ENCODE data around the gene DUSP7.
A peak's percentile ranks its signal among the peaks of the same experiment; 100 is the strongest.

DUSP7 gene

DNA sequence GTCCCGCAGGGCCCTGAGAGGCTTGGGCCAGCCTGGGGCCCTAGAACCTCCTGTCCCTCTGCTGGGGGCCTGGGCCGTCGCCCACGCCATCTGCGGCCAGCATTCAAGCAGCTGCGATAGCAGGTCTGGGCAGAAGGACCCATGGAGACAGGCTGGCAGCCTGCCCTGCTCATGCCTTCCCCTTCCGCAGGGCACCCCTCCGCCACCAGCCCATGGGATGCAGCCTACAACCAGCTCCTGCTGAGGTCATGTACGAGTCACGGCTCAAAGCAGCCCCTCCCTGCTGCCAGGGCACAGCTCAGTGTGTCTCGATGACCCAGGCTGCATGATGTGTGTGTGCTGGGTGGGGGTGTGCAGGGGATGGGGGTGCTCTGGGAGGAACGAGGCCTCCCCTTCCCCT, 27.8 kb downstream of the DUSP7 start:
- DNase-seq (ENCODE audit: low spot score): no peak

DNA sequence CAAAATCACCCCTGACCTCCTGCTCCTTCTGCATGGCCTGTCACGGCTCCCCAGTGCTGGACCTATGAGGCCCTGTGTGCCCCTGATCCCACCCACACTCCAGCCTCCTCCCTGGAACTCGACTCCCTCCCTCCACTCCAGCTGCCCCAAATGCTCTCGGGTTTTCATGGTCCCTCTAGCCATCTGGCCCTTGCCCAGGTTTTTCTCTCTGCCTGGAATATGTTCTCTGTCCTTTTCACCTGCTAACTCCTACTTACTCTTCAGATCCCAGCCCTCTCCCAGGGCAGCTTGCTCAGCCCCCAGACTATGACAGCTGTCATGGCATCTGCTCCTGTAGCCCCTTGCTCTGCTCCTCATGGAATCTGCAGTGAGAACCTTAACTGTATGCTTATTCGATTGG, 30.3 kb downstream of the DUSP7 start:
- no peak for DNase-seq (ENCODE audit: low spot score)

DNA sequence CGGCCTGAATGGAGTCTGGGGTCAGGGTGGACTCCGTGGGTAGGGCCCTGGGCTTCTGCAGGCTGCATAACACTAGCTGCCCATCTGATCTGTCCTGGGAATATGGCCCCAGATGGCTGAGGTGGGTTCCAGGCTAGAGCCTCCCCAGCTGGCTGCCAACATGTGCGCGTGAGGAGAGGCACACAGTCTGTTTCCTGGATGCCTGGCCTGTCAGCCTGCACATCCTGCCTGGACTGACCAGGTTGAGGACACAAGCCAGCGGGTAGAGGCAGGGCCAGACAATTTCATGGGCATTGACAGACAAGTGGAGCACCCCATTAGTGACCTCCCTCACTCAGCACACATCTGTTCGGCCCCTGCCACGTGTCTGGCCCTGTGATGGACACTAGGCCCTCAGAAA, 30.9 kb downstream of the DUSP7 start:
- DNase-seq (ENCODE audit: low spot score): no peak

DNA sequence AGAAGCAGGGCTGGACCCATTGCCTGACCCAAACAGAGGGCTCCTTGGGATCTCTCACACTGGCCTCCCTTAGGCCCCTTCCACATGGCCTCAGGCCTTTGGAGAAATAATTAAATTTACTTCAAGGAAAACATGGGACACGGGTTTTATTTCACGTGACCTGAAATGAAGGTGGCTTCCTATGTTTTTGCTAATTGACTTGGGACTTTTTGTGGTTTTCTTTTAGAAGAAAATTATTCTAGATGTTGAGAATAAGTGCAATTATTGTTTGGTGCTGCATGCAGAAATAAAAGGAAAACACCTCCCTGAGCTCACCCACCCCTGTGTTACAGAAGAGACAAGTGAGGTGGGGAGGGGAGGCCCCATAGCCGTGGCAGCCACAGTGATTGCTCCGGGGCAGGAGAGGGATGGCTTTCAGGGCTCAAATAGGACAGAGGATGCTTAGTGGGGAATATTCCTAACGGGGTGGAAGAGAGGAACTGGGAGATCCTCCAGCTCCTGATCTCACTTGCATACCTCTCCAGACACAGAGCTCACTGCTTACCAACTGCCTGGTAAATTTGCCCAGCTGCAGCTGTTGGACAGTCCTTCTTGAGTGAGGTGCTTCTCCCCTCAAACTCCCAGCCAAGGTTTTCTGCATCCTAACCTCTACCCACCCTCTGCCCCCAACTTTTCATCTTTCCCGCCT, 31.5 kb downstream of the DUSP7 start:
- no peak for DNase-seq (ENCODE audit: low spot score)

DNA sequence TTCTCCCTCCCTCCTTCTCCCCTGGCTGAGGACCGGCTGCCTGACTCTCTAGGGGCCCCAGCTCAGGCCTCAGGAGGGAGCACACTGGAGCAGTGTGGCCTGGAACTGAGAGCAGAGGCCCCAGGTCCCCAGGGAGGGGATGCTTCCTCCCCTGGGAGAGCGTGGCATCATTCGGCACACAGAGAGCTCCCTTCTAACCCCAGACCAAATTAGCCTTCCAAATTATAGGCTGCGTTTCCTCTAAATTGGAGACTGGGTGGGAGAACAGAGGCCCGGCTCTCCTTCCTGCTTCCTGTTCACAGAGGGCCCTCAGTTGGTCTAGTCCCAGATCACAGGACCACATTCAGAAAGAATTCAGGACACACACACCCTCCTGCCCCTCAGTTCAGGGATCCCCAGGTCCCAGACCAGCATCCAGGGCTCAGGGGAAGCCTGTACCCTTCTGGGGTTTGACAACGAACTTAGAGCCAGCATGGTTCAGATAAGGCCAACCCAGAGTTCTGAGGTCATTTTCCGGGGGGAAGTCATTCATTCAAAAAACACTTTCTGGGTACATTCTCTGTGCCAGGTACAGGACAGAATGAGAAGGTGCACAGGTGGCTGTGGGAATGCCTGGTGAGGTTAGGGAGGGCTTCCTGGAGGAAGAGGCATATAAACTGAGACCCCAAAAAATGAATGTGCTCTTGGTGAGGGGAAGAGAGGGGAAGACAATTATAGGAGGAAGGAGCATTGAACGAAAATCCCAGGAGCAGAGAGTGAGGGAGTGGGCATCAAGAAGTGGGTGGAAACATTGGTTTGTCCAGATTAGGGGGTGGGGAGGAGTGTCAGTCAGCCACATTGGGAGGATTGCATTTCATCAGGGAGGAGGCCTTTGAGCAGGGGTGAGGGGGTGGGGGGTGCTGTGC, 32.3 kb downstream of the DUSP7 start:
- no peak for DNase-seq (ENCODE audit: low spot score)

DNA sequence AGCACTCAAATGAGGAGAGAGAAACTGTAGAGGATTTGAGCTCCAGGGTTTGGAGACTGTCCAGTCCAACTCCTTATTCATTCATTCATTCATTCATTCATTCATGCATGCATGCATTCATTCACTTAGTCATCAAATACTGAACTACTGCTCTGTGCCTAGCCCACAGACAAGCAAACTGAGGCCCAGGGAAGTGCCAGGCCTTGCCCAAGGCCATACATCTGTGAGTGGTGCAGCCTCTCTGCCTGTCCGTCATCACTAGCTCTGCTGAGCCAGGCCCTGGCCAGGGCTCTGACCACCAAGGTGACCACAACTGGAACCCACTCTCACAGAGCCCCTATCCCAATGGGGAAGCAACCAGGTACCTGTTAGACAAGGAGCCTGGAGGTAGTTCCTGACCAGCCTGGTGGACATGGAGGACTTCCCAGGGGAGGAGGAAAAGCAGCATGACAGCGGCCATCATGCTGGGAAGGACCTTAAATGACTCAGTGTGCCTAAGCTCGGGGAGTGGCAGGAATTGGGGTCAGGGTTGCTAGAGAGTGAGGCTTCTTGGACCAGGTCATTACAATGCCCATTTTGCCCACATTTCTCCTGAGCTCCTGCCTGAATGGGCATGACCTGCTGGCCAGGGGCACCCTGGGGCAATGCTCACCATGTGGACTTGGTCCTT, 33.1 kb downstream of the DUSP7 start:
- DNase-seq (ENCODE audit: low spot score): no peak

DNA sequence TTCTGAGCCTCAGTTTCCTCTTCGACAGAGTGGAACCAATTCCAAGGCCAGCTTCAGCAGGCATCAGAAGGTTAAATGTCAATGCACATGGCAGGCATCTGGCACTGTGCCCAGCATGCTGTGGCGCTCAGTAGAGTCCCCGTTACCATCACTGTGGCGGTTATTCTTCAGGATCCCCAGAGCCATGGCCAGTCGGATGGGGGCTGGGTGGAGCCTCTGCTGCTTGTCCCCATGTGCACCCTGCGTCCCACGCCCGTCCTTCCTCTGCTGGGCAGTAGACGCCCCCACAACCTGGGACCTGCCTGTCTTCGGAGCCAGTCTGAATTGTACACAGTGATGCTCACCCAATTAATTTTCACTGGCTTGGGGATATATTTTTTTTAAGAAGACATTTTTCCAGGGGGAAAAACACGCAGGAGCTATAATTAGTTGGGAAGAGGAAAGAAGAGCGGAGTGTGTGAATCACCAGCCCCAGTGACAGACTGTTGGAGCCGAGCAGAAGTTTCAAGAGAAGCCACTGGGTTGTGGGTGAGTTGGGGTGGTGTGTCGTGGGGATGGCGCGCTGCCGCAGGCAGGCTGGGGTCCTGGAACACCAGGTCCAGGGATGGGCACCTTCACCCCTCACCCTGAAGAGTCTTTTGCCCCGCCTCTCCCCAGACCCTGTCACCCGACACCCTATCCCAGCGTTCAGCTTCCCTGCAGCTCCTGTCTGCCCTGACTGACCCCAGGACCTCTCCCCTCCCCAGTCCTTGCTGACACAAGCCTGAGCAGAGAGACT, 33.9 kb downstream of the DUSP7 start:
- peak; percentile 93 for DNase-seq (ENCODE audit: low spot score)

DNA sequence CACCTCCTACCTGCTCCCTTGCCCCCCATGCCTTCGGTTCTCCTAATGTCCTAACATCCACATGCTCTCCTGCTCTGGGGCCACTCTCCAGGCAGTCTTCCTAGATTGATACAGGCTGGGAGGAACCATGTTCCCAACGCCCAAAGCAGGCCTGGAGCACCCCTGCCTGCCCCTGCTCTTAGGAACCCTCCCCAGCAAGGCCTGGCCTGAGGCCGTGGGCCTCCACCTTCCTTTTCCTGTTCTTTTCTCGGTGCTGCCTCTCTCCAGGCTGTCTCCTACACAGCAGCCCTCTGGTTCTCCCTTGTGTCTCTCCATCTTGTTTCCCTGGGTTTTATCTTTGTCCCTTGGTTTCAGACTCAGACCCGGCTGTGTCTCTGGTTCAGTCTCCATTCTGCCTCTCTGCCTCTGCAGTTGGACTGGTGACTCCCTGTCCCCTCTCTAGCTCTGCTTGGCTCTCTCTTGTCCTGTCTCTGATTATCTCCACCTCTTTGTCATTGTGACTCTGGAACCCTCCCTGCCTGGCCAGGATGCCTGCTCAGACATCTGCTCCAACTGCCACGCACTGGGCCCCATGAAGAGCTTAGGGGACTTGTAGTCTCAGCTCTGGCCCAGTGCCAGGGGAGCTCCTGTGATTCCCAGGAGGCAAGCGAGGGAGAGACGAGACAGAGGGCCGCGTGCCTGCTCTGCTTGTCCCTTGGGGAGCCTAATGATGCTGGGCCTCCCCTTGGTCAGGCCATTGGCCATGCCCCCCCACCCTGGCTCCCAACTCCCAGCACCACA, 34.7 kb downstream of the DUSP7 start:
- no peak for DNase-seq (ENCODE audit: low spot score)

DNA sequence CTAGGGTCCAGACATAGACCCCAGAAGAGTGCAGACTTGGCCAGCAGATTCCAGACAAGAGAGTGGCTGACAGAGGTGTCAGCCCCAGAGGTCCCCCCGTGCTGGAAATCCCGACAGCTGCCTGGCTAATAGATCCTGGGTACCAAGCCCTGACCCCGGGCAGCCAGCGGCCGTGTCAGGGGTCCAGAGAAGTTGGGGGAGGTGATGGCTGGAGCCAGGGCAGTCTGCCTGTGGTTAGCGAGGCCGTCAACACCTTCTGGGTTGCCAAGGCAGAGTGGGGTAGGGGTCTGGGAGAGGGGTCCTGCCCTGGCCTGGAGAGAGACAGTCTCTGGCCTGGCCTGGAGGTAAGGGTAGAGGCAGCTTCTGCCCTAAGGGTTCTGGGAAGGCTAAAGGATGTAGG, 35.6 kb downstream of the DUSP7 start:
- DNase-seq (ENCODE audit: low spot score): no peak

DNA sequence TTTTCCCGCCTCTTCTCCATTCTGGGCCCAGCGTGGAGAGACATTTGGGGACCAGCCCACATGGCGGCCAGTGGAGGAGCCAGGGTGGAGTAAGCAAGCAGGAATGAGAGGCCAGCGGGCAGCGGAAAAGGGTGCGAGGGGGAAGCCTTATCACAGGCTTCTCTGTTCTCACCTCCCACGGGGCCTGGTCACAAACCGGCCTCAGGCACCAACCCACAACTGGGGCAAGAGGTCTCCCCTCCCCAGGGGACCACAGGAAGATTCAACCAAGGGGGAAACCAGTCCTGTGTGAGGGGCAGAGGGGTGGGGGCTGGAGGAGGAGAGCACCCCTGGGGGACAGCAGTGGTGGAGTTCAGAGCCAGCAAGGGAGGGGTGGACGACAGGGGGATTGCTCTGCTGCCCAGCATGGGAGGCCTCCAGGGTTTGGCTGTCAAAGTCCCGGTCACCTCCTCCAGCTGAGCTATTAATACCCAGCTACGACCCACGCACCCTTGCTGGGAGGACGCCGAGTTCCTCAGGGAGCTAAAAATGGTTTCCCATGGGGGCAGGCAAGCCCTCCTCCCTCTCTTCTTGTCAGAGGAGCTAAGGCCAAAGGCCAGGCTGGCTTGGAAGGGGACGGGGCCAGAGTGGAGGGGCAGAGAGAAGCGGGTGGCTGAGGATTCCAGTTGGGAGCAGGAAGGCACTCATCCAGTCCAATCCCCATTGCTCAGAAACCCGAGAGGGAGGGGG, 36.9 kb downstream of the DUSP7 start:
- DNase-seq (ENCODE audit: low spot score): peak; percentile 75

DNA sequence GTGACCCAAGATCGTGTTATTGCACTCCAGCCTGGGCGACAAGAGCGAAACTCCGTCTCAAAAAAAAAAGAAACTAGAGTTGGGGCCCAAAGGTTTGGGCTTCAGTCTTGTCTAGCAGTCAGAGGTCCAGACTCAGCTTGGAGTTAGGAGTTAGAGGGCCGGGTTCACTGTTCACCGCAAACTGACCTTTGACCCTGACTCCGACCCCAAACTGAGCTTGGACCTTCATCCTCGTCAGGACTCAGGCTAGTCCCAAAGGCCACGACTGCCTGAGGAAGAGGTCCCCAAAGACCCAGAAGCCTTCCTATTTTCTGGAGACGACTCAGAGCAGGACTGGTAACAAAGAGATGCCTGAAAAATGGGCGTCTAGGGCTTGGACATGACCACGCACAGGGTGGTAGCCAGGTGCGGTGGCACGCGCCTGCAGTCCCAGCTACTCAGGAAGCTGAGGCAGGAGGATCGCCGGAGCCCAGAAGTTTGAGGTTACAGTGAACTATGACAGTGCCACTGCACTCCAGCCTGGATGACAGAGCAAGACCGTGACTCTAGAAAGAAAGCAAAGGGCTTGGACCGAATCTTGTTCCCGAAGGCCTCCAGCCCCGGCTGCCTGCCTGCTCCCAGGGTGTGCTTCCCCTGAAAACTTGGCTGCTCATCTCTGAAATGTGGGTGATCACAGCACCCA, 37.9 kb downstream of the DUSP7 start:
- DNase-seq (ENCODE audit: low spot score): no peak

DNA sequence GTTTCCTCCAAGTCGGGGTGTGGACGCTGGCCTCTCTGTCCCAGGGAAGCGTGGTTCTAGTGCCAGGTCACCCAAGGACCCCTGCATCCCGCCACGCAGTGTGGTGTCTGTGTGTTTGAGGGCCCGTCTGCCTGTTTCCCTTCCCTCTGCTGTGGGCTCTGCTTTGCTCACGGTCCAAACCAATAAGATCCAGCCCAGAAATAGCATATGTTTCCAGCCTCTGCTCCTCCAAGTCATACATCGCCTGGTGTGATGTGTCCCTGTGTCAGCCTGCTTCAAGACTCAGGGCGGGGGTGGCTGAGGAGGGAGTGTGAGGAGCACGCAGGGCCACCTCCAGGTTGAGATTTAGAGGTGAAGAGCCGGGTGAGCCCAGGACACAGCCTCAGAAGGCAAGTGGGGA, 38.8 kb downstream of the DUSP7 start:
- DNase-seq (ENCODE audit: low spot score): no peak

DNA sequence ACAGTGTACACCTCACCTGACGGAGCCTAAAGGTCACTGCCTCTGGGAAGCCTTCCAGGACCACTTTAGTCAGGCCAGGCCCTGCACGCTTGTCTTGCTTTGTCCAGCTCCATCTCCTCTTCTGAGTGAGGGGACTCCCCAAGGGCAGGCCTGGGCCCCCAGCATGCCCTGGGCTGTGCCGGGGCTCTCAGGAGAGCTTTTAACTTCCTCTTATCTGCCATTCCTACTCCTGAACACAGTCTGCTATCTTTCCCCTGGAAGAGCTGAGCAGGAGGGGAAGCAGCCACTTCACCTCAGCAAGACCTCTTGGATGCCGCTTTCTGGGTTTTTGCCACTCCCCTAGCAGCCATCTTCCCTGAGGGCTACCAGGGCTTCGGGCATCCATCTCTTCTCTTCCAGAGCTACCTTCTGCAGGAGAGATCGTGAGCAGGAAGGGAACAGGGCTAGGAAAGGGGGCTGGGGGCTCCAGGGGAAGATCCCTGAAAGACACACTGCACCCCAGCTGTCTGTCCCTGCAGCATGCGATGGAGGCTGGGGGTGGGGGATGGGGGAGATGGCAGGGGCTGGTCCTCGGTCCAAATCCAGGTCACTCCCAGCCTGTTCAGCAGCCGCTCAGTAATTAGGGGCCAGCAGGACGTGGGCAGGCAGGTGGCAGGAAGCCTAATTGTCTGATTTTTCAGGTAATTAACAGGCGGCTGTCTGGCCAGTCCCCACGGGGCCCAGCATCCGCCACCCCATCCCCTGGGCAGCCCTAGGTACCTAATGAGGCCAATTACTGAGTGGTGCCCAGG, 40.7 kb downstream of the DUSP7 start:
- DNase-seq (ENCODE audit: low spot score): no peak

DNA sequence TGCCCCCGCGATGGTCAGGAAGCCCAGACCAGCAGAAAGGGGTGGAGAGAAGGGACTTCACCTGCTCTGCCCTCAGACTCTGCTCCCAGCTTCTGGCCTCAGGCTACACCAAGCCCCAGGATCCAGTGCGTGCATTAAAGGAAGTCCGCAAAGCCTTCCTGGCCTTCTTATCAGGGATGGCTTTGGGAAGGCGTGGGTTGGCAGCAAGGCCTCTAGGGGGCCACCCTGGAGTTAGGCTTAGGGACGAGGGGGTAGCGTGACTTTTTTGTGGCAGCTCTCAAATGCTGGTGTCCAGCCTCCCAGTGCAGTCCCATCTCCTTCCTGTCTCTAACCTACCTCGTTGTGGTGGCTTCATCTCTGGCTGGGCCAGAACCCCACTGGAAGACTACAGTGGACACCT, 41.8 kb downstream of the DUSP7 start:
- DNase-seq (ENCODE audit: low spot score): no peak

DNA sequence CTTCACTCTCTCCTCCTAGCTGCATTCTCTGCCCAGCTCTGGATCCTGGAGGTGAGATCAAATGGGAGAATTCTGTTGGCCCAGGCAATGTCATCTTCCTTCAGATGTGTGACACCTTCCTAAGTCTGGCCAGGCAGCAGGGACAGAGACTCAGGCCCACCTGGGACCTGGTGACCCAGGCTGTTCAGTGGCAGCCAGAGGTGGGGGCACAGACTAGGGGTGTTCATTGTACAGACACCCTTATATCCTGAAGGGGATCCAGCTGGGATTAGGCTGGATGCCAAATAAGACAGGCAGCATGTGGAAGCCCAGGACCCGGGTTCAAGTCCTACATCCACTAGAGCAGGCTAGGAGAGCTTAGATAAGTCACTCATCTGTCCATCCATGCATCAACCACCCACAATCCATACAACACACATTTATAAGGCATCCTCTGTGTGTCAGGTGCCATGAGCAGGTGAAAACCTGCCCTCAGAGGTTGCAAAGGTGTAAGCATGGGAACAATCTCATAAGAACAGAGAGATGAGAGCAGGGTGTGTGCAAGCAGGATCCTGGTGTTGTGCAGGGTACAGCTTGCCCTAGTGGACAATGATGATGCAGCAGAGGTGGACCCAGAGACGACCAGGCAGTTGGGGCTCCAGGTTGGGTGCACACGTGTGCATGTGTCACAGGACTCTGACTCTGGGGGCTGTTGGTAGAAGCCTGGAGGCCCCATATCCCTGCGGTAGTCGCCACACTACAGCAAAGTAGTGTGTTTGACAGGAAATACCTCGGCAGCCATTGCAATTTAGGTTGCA, 42.4 kb downstream of the DUSP7 start:
- no peak for DNase-seq (ENCODE audit: low spot score)

DNA sequence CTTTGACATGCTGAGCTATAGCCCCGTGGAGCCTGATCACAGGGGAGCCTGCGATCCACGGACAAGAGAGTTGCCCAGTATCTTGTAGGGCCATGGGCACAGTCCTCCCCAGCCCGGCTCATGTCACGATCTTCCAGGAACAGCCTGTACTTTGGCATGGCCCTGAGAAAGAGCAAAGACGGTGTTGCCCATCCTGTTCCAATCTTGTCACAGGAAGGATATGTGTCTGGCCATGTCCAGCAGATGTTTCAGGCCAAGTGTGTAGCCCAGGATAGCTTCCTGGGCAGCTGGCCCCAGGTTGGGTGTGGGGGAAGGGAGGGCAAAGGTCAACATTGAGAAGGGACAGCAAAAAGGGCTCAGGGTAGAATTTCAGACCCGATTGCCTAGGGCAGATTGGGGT, 43.7 kb downstream of the DUSP7 start:
- no peak for DNase-seq (ENCODE audit: low spot score)

DNA sequence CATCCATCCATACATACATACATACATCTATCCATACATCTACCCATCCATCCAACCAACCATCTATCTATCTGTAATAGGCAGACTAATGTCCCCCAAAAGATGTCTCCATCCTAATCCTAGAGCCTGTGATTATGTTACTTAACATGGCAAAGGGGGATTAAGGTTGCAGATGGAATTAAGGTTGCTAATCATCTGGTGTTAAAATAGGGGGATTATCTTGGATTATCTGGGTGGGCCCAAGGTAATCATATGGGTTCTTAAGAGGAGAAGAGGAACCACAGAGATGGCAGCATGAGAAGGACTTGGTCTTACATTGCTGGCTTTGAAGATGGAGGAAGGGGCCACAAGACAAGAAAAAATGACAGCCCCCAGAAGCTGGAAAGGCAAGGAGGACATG, 45.9 kb downstream of the DUSP7 start:
- DNase-seq (ENCODE audit: low spot score): no peak

DNA sequence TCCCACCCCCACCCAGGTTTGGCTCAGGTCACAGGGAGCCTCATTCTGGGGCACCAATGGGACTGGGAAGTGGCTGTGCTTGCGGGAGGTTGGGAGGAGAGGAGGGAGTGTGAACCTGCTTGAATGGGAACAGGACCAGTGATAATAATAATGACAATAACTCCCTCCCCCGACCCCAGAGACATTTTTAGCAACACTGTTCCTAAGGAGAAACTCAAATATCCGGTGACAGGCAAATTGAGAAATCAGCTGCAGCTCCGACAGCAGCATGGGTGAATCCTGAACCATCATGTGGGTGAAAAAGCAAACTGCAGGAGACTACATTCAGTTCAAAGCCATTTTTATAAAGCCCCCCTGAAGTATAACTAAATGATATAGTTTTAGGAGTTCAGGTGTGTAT, 49.1 kb downstream of the DUSP7 start:
- no peak for DNase-seq (ENCODE audit: low spot score)

DNA sequence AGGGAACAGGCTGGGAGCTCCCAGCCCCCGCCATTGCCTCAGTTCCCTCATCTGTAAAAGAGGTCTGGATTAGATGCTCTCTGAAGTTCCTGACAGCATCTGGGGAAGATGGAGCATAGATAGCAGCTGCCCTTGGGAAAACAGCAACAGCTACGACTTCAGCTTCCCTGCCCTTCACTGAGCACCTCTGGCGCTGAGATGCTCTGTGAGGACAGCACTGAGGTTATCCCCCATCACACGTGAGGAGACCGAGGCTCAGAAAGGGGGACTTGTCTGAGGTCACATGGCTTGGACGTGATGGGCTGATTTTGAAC, 49.6 kb downstream of the DUSP7 start:
- no peak for DNase-seq (ENCODE audit: low spot score)

All from hepatic stellate cell (primary cell).